ENCODE results near the gene FNTB.

- no peak for TF ChIP-seq POLR2A (IDR thresholded peaks at IDR 0.05)
- TF ChIP-seq CTCF (IDR thresholded peaks at IDR 0.05), result no peak
Measured at GRCh38 chr14:65095633-65096205, 109.0 kb downstream of the FNTB start.
